Stomach (tissue), 9 donors: ENCODE data around the gene ACVR1B. TPM values are rescaled to one million over a fixed set of nuclear protein-coding genes. Genes with fewer than 3 reads are reported as not detected.
A peak's percentile ranks its signal among the peaks of the same experiment; 100 is the strongest.

Source experiments
- DNase-seq, 2 donors: peaks; one replicate each; pipeline versions ENCODE4 v3.0.0 to v3.0.0-alpha.2; 2013 to 2019
- H3K27ac ChIP-seq, 5 donors: fragments of 200-600 bp in 4 of 5; sonication (generic) in 4 of 5; one replicate each; pipeline ENCODE4 v1.5.1; 2013 to 2019; ENCODE audit warnings: mild to moderate bottlenecking in 1 of 5, moderate library complexity in 1 of 5
- H3K27me3 ChIP-seq, 3 donors: fragments of 200-600 bp; sonication (generic); one replicate each; pipeline ENCODE4 v1.5.1; 2017 to 2019; ENCODE audit warnings: mixed run types in 1 of 3
- H3K36me3 ChIP-seq, 4 donors: fragments of 200-600 bp; sonication (generic); 1 replicate in 3 of 4; 2 replicates in 1 of 4; pipeline ENCODE4 v1.5.1; 2016 to 2019
- H3K4me1 ChIP-seq, 4 donors: fragments of 200-600 bp; sonication (generic); one replicate each; pipeline ENCODE4 v1.5.1; 2016 to 2019
- H3K4me3 ChIP-seq, 4 donors: fragments of 200-600 bp; sonication (generic) in 3 of 4; one replicate each; pipeline ENCODE4 v1.5.1; 2016 to 2019; ENCODE audit warnings: mild to moderate bottlenecking in 1 of 4
- H3K9me3 ChIP-seq, 4 donors: fragments of 200-600 bp; sonication (generic); one replicate each; pipeline ENCODE4 v1.5.1; 2016 to 2019
- EP300 ChIP-seq: sonication (generic); formaldehyde crosslinking; IDR thresholded peaks from one replicate; pipeline ENCODE4 v1.6.1; 2017; ENCODE audit warnings: antibody characterized with exemption
- POLR2A ChIP-seq, 4 donors: fragments of 450-650 bp; IDR thresholded peaks; one replicate each; pipeline ENCODE4 v1.6.1; 2016; ENCODE audit warnings: antibody characterized with exemption in 4 of 4, control low read depth in 2 of 4, mild to moderate bottlenecking in 1 of 4, moderate library complexity in 1 of 4
- POLR2AphosphoS5 ChIP-seq, 3 donors: sonication (generic); formaldehyde crosslinking; IDR thresholded peaks; one replicate each; pipeline ENCODE4 v1.6.1; 2016; ENCODE audit warnings: antibody characterized with exemption in 3 of 3
- WGBS, 5 donors: extraction: QIAGEN DNeasy Blood & Tissue Kit in 3 of 5; methylation state at CpG; one replicate each; pipeline versions ENCODE4 v1.1.5 to v1.1.7; 2013 to 2018; 5-methylcytosine and 5-hydroxymethylcytosine counted together
- intact Hi-C: fragments of 100-400 bp; cut with DNase I; formaldehyde crosslinking; loops from one replicate; pipeline ENCODE4 v1.15.1; 2023; ENCODE audit warnings: low total_unique reads
- polyA plus RNA-seq, 3 donors: library from polyadenylated mRNA; stranded (reverse); fragments of 200-250 nt; gene quantifications; one replicate each; pipeline ENCODE4 v1.2.3, GENCODE V29; 2013
- total RNA-seq, 5 donors: library from RNA; depleted of rRNA; stranded (reverse); fragments of >200 nt; gene quantifications; one replicate each; pipeline versions ENCODE4 v1.1.0 to v1.2.3, GENCODE V29; 2014 to 2016
- TF ChIP-seq, protein P1 (sequence below), 7 experiments: fragments of 450-650 bp in 4 of 7; fragments of 200-600 bp in 3 of 7; sonication (generic) in 3 of 7; IDR thresholded peaks; one replicate each; pipeline ENCODE4 v1.5.1; 2016 to 2019; ENCODE audit warnings: antibody characterized with exemption in 7 of 7, control low read depth in 2 of 7, mild to moderate bottlenecking in 1 of 7
- donor health status: healthy with polysubstance abuse.
- donor health status: Bipolar disorder and iron deficiency.
- donor health status: healthy.

Gene ACVR1B
- total and polyA plus RNA-seq, 8 donors = 8.3 to 53.1 (median 24.5) TPM

DNA sequence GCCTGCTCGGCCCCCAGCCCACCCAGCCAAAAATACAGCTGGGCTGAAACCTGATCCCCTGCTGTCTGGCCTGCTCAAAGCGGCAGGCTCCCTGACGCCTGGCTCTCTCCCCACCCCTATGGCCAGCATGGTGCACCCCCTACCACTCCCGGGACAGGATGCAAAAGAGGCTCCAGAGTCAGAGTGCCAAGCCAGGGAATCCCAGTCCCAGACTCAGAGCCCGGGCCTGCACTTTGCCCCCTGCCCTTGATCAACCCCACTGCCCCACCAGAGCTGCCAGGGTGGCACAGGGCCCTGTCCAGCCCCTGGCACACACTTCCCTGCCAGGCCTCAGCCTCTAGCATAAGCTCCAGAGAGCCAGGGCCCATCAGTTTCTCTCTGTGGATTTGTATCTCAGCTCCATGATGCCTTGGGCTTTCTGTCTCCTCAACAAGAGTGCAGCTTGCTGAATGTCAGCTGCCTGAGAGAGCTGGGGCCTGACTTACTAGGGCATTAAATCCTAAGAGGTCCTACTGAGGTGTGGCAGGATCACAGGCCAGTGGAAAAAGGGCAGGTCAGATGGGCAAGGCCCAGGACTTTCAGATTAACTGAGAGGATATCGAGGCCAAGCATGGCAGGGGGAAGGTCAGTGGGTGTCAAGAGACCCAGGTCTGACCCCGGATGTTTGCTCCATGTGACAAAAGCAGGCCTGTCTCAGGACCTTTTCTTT, 30.3 kb upstream of the ACVR1B start:
- 51 to 70% (median 57%) methylated on average over 7 of the region's 7 CpGs for WGBS, 5 donors
- H3K4me3 ChIP-seq = no peak overlapping the region
- peaks cover 29 to 49% (median 38%) of the 10 kb centered on the region in 4 donors for H3K4me1 ChIP-seq
- TF ChIP-seq POLR2AphosphoS5 (IDR thresholded peaks at IDR 0.05) = no peak
- TF ChIP-seq POLR2A (IDR thresholded peaks at IDR 0.05) = no peak
- TF ChIP-seq, protein P1, sequence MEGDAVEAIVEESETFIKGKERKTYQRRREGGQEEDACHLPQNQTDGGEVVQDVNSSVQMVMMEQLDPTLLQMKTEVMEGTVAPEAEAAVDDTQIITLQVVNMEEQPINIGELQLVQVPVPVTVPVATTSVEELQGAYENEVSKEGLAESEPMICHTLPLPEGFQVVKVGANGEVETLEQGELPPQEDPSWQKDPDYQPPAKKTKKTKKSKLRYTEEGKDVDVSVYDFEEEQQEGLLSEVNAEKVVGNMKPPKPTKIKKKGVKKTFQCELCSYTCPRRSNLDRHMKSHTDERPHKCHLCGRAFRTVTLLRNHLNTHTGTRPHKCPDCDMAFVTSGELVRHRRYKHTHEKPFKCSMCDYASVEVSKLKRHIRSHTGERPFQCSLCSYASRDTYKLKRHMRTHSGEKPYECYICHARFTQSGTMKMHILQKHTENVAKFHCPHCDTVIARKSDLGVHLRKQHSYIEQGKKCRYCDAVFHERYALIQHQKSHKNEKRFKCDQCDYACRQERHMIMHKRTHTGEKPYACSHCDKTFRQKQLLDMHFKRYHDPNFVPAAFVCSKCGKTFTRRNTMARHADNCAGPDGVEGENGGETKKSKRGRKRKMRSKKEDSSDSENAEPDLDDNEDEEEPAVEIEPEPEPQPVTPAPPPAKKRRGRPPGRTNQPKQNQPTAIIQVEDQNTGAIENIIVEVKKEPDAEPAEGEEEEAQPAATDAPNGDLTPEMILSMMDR (IDR thresholded peaks at IDR 0.05) = no peak
- intact Hi-C loops = no loop called here
- DNase-seq = no peak
- H3K27ac ChIP-seq = peak overlapping the region in 1 of 5 donors; percentile 6
- peaks cover 0 to 15% (median 7%) of the 10 kb centered on the region in 4 donors for H3K36me3 ChIP-seq
- H3K27me3 ChIP-seq = no peaks in the 10 kb centered on the region
- no peaks in the 10 kb centered on the region for H3K9me3 ChIP-seq

DNA sequence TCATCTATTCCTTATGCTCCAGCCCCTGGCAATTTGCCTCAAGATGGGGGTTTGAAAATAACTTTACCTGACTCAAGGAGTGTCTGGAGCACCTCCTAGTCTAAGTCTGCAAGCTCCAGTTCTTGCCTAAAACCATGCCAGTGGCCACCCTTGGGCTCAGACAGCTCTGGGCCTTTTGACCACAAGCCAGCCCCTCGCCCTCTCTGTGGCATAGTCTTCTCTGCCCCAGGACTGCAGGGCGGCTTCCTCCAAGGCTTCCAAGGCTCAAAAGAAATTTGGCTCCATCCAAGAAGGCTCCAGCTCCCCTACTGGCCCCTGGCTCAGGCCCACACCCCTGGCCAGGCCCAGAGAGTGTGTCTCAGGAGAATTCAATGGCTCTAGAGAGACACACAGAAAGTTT, 29.4 kb upstream of the ACVR1B start:
- Histone ChIP-seq H3K4me3 (no peak overlapping the region), H3K4me1 (peaks cover 30 to 51% (median 36%) of the 10 kb centered on the region in 4 donors), H3K27ac (peak overlapping the region in 4 of 5 donors; percentile 65 to 82 (median 74)), H3K9me3 (no peaks in the 10 kb centered on the region), H3K36me3 (peaks cover 0 to 10% (median 5%) of the 10 kb centered on the region in 4 donors), H3K27me3 (no peaks in the 10 kb centered on the region)
- DNase-seq = no peak
- no peak for TF ChIP-seq EP300
- no peak for TF ChIP-seq POLR2A (IDR thresholded peaks at IDR 0.05)
- TF ChIP-seq POLR2AphosphoS5 (IDR thresholded peaks at IDR 0.05) = no peak
- TF ChIP-seq, protein P1 (IDR thresholded peaks at IDR 0.05) = no peak
- 95 to 100% (median 100%) methylated on average over 1 to 2 of the region's 2 CpGs for WGBS, 5 donors
- intact Hi-C loops = no loop called here

DNA sequence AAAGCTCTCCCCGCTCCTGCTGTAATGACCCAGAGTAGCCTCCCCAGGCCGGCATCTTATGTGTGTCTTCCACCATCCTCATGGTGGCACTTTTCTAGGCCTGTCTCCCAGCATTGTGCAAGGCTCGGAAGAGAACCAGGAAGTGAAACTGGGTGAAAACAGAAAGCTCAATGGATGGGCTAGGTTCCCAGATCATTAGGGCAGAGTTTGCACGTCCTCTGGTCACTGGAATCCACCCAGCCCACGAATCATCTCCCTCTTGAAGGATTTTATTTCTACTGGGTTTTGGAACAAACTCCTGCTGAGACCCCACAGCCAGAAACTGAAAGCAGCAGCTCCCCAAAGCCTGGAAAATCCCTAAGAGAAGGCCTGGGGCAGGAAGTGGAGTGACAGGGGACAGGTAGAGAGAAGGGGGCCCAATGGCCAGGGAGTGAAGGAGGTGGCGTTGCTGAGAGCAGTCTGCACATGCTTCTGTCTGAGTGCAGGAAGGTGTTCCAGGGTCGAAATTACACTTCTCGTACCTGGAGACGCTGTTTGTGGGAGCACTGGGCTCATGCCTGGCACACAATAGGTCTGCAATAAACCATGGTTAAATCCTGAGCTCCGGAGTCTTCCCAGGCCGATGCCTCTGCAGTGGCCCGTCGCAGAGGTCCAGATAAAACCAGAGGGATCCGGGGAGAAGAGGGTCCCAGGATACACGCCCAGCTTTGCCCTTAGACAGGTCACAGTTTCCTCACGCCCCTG, 28.6 kb upstream of the ACVR1B start:
- TF ChIP-seq EP300 (no peak), POLR2AphosphoS5 (IDR thresholded peaks at IDR 0.05) (peak in 1 of 3 donors; percentile 77)
- WGBS, 5 donors = 49 to 57% (median 54%) methylated on average over 13 to 16 of the region's 16 CpGs
- intact Hi-C loops = no loop called here
- Histone ChIP-seq H3K27me3 (no peaks in the 10 kb centered on the region), H3K4me3 (peak overlapping the region in 2 of 4 donors; percentile 1 to 32), H3K36me3 (peaks cover 0 to 10% (median 5%) of the 10 kb centered on the region in 4 donors), H3K4me1 (peaks cover 22 to 43% (median 28%) of the 10 kb centered on the region in 4 donors), H3K27ac (peak overlapping the region; percentile 37 to 82 (median 74)), H3K9me3 (no peaks in the 10 kb centered on the region)
- peak; percentile 55 to 82 for DNase-seq

DNA sequence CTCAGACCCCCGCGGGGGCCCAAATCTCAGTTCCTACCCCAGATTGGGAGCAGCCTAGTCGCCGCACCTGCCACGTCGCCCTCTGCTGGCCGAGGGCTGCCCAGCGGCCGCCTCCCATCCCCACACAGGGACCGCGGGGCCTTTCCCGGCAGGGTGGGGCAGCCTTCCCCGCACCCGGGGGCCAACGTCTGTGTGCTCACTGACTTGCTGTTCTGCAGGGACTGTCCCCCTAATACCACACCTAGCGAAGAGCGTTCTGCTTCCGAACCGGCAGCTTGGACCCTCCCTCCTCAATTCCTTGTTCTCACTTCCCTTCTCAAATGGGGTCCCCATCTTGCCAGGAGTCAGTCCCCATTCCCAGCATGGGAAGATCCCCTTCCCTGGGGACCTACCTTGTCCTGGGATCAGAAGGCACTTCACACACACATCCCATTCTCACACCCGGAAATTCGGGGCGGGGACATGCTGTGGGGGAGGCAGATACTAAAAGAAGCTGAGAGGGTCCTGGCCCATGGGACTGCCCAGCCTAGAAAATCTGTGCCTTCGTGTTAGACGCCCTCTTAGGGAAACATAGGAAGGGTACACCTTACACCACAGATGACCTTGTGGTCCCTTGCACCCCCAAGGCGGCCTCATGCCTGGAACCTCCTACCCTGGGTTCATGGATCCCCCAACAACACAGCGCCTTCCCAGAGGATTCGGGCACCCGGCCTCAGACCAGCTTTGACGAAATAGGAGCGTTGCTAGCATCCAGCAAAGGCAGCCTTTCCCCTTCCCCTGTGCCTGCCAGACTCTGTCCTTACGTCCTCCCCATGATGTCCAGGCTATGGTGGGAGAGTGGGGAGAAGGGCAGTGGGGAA, 27.8 kb upstream of the ACVR1B start:
- peak; percentile 61 to 83 for DNase-seq
- Histone ChIP-seq H3K4me3 (peak overlapping the region in 2 of 4 donors; percentile 1 to 32), H3K36me3 (peaks cover 0 to 10% (median 5%) of the 10 kb centered on the region in 4 donors), H3K27ac (peak overlapping the region; percentile 37 to 82 (median 74)), H3K4me1 (peaks cover 18 to 36% (median 22%) of the 10 kb centered on the region in 4 donors), H3K9me3 (no peaks in the 10 kb centered on the region), H3K27me3 (no peaks in the 10 kb centered on the region)
- intact Hi-C loops = no loop called here
- WGBS, 5 donors = 26 to 35% (median 29%) methylated on average over 27 to 31 of the region's 31 CpGs
- TF ChIP-seq POLR2AphosphoS5 (IDR thresholded peaks at IDR 0.05) = no peak
- TF ChIP-seq, protein P1 (IDR thresholded peaks at IDR 0.05) = peak in 5 of 7 experiments; percentile 58 to 88 (median 85)
